ENCODE data around the gene STING1. TPM values are rescaled to one million over a fixed set of nuclear protein-coding genes. Genes with fewer than 3 reads are reported as not detected.
A peak's percentile ranks its signal among the peaks of the same experiment; 100 is the strongest.
"Not testable (repeated sequence)": the region's sequence is repeated elsewhere in the genome, so short reads cannot be mapped to it uniquely, and the experiment has no call there.

Gene STING1
- polyA plus RNA-seq, 1 of the 3 experiments (the other 2 are of a cell fraction) = 98.4 TPM

DNA sequence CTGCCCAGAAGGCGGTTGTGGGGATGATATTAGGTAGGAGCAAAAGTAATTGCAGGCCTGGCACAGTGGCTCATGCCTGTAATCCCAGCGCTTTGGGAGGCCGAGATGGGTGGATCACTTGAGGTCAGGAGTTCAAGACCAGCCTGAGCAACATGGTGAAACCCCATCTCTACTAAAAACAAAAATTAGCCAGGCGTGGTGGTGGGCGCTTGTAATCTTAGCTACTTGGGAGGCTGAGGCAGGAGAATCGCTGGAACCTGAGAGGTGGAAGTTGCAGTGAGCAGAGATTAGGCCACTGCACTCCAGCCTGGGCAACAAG, 291 bp upstream of the STING1 start:
- 0 out of 2 replicates have a peak, but pooled peaks have one; percentile 4 for TF ChIP-seq YY1 (IDR thresholded peaks at IDR 0.05; ENCODE audit: low read depth)
- H3K9me3 ChIP-seq; DNase-seq; H3K27me3 ChIP-seq (ENCODE audit: insufficient read depth); POLR2A ChIA-PET; H4K20me1 ChIP-seq (ENCODE audit: insufficient read depth); H3K9me2 ChIP-seq: not testable (repeated sequence)
- CTCF ChIA-PET = interaction anchor here (2.4 kb wide), 1 partner anchor 60 kb away, joined by 11 read pairs; no protein-coding TSS in a partner anchor
- Histone ChIP-seq H3K9ac (peak overlapping the region; percentile 84), H3K27ac (ENCODE audit: low read depth in 2 of 2, low read length in 1 of 2) (peak overlapping the region; percentile 91 to 100; a peak in 3 of 4 replicates), H3F3A (replicated peaks; ENCODE audit: insufficient read depth) (peaks cover 22% of the 10 kb centered on the region), H2AFZ (ENCODE audit: low read depth) (peak overlapping the region; percentile 76; the same call in 1 of the 2 replicates), H3K79me2 (ENCODE audit: insufficient read depth) (peaks cover 41% of the 10 kb centered on the region), H3K4me2 (peak overlapping the region; percentile 96), H3K4me3 (ENCODE audit: low read depth in 2 of 2, low read length in 1 of 2) (peak overlapping the region in 1 of 2 experiments; percentile 69; a peak in 2 of 4 replicates), H3K4me1 (ENCODE audit: control insufficient read depth in 1 of 2, insufficient read depth in 2 of 2, low read depth in 1 of 2, low read length in 1 of 2) (peaks cover 14% of the 10 kb centered on the region in 2 experiments; a peak in 2 of 4 replicates), H3K36me3 (replicated peaks in 1 of 2; ENCODE audit: control insufficient read depth in 1 of 2, insufficient read depth in 2 of 2, low read length in 1 of 2) (peaks cover 5 to 24% of the 10 kb centered on the region in 2 experiments)
- WGBS (ENCODE audit: low lambda C conversion rate) = 84% methylated on average over 6 of the region's 6 CpGs

- peaks cover 14% of the 10 kb centered on the region in 2 experiments; a peak in 2 of 4 replicates for H3K4me1 ChIP-seq (ENCODE audit: control insufficient read depth in 1 of 2, insufficient read depth in 2 of 2, low read depth in 1 of 2, low read length in 1 of 2)
- TF ChIP-seq ZBTB33 (IDR thresholded peaks at IDR 0.05; ENCODE audit: borderline replicate concordance, low read depth) (no peak), MAX (IDR thresholded peaks at IDR 0.05; ENCODE audit: low read depth) (peak; percentile 9; the same call in 1 of the 2 replicates), FOXM1 (IDR thresholded peaks at IDR 0.05; ENCODE audit: low read depth) (no peak), RAD21 (IDR thresholded peaks at IDR 0.05; ENCODE audit: low read length) (peak; percentile 12; the same call in 1 of the 2 replicates), CTCF (IDR thresholded peaks at IDR 0.05) (peak; percentile 40)
- H3K79me2 ChIP-seq (ENCODE audit: insufficient read depth) = peaks cover 45% of the 10 kb centered on the region
- H3K27ac ChIP-seq (ENCODE audit: low read depth in 2 of 2, low read length in 1 of 2) = peak overlapping the region; percentile 91 to 100
- H3K9ac ChIP-seq = peak overlapping the region; percentile 84
- H3K36me3 ChIP-seq (replicated peaks in 1 of 2; ENCODE audit: control insufficient read depth in 1 of 2, insufficient read depth in 2 of 2, low read length in 1 of 2) = peaks cover 15 to 26% of the 10 kb centered on the region in 2 experiments
- H3F3A ChIP-seq (replicated peaks; ENCODE audit: insufficient read depth) = peaks cover 22% of the 10 kb centered on the region
- DNase-seq = peak; percentile 31
- H2AFZ ChIP-seq (ENCODE audit: low read depth) = no peak overlapping the region
- WGBS (ENCODE audit: low lambda C conversion rate) = 85% methylated on average over 5 of the region's 5 CpGs
- ChIA-PET POLR2A (interaction anchor here (0.8 to 1.0 kb wide), 2 partner anchors 36 to 42 kb away, joined by 3 to 4 read pairs; partner anchors contain the start of gene DNAJC18), CTCF (interaction anchor here (0.9 to 2.4 kb wide), 3 partner anchors 36 to 61 kb away, joined by 3 to 11 read pairs (median 5); no protein-coding TSS in a partner anchor)
- no peaks in the 10 kb centered on the region for H3K9me3 ChIP-seq
- H3K4me2 ChIP-seq = peak overlapping the region; percentile 96
- no peaks in the 10 kb centered on the region for H3K27me3 ChIP-seq (ENCODE audit: insufficient read depth)
- H3K4me3 ChIP-seq (ENCODE audit: low read depth in 2 of 2, low read length in 1 of 2) = peak overlapping the region; percentile 50 to 69
- no peaks in the 10 kb centered on the region for H3K9me2 ChIP-seq
- H4K20me1 ChIP-seq (ENCODE audit: insufficient read depth) = no peaks in the 10 kb centered on the region
Measured at GRCh38 chr5:139481580-139482049, 943 bp downstream of the STING1 start.
